Upper lobe of left lung (tissue), 6 donors: ENCODE data around the gene CFAP43. TPM values are rescaled to one million over a fixed set of nuclear protein-coding genes. Genes with fewer than 3 reads are reported as not detected.

Experiments
- ATAC-seq, 2 donors: fragments of 200-7000 bp; cut with Tn5 transposase; one replicate each; pipeline ENCODE4 v1.9.1; 2022; ENCODE audit warnings: mild to moderate bottlenecking in 2 of 2, moderate library complexity in 2 of 2; ENCODE audit not compliant: low FRiP score in 2 of 2
- DNase-seq, 2 donors: peaks; one replicate each; pipeline ENCODE4 v3.0.0-alpha.2; 2019 to 2020
- H3K27ac ChIP-seq, 4 donors: fragments of 200-600 bp; sonication (generic); one replicate each; pipeline ENCODE4 v1.5.1; 2016 to 2019
- H3K27me3 ChIP-seq, 4 donors: fragments of 200-600 bp; sonication (generic); one replicate each; pipeline ENCODE4 v1.5.1; 2017 to 2019
- H3K36me3 ChIP-seq, 4 donors: fragments of 200-600 bp; sonication (generic); one replicate each; pipeline ENCODE4 v1.5.1; 2016 to 2019
- H3K4me1 ChIP-seq, 4 donors: fragments of 200-600 bp; sonication (generic); one replicate each; pipeline ENCODE4 v1.5.1; 2018 to 2019
- H3K4me3 ChIP-seq, 4 donors: fragments of 200-600 bp; sonication (generic); one replicate each; pipeline ENCODE4 v1.5.1; 2017 to 2019; ENCODE audit warnings: mild to moderate bottlenecking in 2 of 4, moderate library complexity in 1 of 4
- H3K9me3 ChIP-seq, 4 donors: fragments of 200-600 bp; sonication (generic); one replicate each; pipeline ENCODE4 v1.5.1; 2018 to 2019
- CTCF ChIP-seq, 6 experiments: fragments of 450-650 bp in 4 of 6; fragments of 200-600 bp in 2 of 6; sonication (generic) in 2 of 6; IDR thresholded peaks; one replicate each; pipeline ENCODE4 v1.5.1; 2016 to 2019; ENCODE audit warnings: antibody characterized with exemption in 6 of 6
- EP300 ChIP-seq, 4 donors: sonication (generic); formaldehyde crosslinking; IDR thresholded peaks; one replicate each; pipeline ENCODE4 v1.5.1; 2017; ENCODE audit warnings: antibody characterized with exemption in 4 of 4, control low read depth in 2 of 4
- POLR2A ChIP-seq, 4 donors: fragments of 450-650 bp; IDR thresholded peaks; one replicate each; pipeline ENCODE4 v1.5.1; 2016 to 2017; ENCODE audit warnings: antibody characterized with exemption in 4 of 4, mild to moderate bottlenecking in 2 of 4
- POLR2AphosphoS5 ChIP-seq, 2 donors: sonication (generic); formaldehyde crosslinking; IDR thresholded peaks; one replicate each; pipeline ENCODE4 v1.5.1; 2017; ENCODE audit warnings: antibody characterized with exemption in 2 of 2
- WGBS, 2 donors: methylation state at CpG; one replicate each; pipeline ENCODE4 v1.1.5; 2017 to 2018; 5-methylcytosine and 5-hydroxymethylcytosine counted together
- total RNA-seq, 6 donors: library from RNA; depleted of rRNA in 4 of 6; stranded (reverse); fragments of >200 nt in 4 of 6; gene quantifications; one replicate each; pipeline versions ENCODE4 v1.1.0 to v1.2.1, GENCODE V29; 2016 to 2021
- donor health status: DM: no; HTN: no; CAD: no; lungs with moderate emphysema.
- donor health status: DM: no; HTN: yes; CAD: no; lungs with severe emphysema.

Gene CFAP43
- total RNA-seq, 6 donors from 2014 or later = 0.69 to 121 (median 10.0) TPM

DNA sequence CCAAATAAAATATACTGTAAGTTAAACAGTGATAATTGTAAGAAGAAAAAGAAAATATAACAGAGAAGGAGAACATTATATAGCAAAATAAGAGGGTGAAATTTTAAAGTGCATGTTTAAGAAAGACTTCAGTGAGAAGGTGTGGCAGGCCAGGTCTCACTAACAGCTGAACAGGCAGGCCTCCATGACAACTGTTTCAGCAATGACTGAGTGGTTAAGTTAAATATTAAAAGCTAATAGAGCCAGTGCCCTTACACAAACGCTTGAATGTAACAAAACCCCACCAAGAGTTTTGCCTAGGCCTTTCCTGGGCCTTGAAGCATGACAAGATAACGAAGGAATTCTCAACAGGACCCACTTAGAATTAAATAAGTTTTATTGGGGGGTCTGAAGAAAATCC lies 32.6 kb downstream of the CFAP43 start:
- DNase-seq (peak in 1 of 2 donors; percentile 25), ATAC-seq (no peak)
- H3K27ac ChIP-seq = no peak overlapping the region
- H3K9me3 ChIP-seq = no peaks in the 10 kb centered on the region
- H3K4me3 ChIP-seq = no peak overlapping the region
- 76 to 87% methylated on average over 2 of the region's 2 CpGs for WGBS, 2 donors
- TF ChIP-seq CTCF (IDR thresholded peaks at IDR 0.05) (no peak), EP300 (IDR thresholded peaks at IDR 0.05) (no peak), POLR2AphosphoS5 (IDR thresholded peaks at IDR 0.05) (no peak), POLR2A (IDR thresholded peaks at IDR 0.05) (no peak)
- H3K27me3 ChIP-seq = no peaks in the 10 kb centered on the region
- H3K36me3 ChIP-seq = no peaks in the 10 kb centered on the region
- peaks cover 0 to 8% (median 0%) of the 10 kb centered on the region in 4 donors for H3K4me1 ChIP-seq

DNA sequence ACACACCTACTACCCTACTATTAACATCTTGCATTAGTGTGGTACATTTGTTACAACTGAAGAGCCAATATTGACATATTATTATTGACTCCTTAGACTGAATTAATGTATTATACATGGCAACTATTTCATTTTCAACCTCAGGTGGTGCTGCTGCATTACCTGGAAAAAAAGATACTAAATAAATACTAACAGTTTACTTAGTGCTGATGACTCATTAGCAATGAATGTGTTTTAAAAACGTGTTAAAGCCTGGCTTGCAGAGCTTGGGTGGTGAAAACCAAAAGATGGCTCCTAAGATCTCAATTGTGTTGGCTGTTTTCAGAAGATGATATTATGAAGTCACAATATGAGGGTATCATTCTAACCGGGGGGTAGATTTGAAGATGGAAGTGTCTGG lies 34.8 kb downstream of the CFAP43 start:
- Histone ChIP-seq H3K4me1 (peaks cover 0 to 8% (median 0%) of the 10 kb centered on the region in 4 donors), H3K36me3 (no peaks in the 10 kb centered on the region), H3K9me3 (no peaks in the 10 kb centered on the region), H3K27ac (no peak overlapping the region), H3K4me3 (no peak overlapping the region), H3K27me3 (no peaks in the 10 kb centered on the region)
- ATAC-seq (no peak), DNase-seq (no peak)
- TF ChIP-seq POLR2A (IDR thresholded peaks at IDR 0.05) (no peak), CTCF (IDR thresholded peaks at IDR 0.05) (peak in 1 of 6 experiments; percentile 4)
- WGBS, 2 donors = 58 to 59% methylated on average over 2 of the region's 2 CpGs

- TF ChIP-seq EP300 (IDR thresholded peaks at IDR 0.05) = no peak
- Histone ChIP-seq H3K27me3 (no peaks in the 10 kb centered on the region), H3K36me3 (no peaks in the 10 kb centered on the region), H3K27ac (no peak overlapping the region), H3K4me1 (peaks cover 0 to 8% (median 0%) of the 10 kb centered on the region in 4 donors), H3K4me3 (no peak overlapping the region), H3K9me3 (no peaks in the 10 kb centered on the region)
- DNase-seq = no peak
- ATAC-seq = no peak
- WGBS, 2 donors = 77 to 89% methylated on average over 2 of the region's 2 CpGs
These were observed 36.5 kb downstream of the CFAP43 start for GRCh38 chr10:104195706-104196105.

DNA sequence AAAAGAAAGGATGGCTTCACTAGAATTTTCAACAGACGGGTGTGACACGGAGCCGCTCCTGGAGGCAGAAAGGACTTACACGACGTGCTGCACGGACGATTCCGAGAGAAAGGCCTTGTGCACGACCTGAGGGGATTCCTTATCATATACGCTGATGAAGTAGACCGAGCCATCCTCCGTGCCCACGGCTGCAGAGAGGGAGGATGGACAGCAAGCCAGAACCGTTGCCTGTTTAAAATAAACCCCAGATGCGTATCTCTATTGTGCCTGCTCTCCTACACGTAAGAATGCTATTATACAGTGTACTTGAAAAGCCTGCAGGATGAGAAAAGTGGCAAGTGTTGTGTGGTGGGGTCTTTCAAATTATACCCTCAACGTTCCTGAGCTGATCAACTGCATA lies 38.4 kb downstream of the CFAP43 start:
- no peak overlapping the region for H3K27ac ChIP-seq
- H3K36me3 ChIP-seq = no peaks in the 10 kb centered on the region
- no peaks in the 10 kb centered on the region for H3K27me3 ChIP-seq
- ATAC-seq (no peak), DNase-seq (peak in 1 of 2 donors; percentile 4)
- peaks cover 0 to 8% (median 0%) of the 10 kb centered on the region in 4 donors for H3K4me1 ChIP-seq
- no peaks in the 10 kb centered on the region for H3K9me3 ChIP-seq
- 78 to 79% methylated on average over 17 of the region's 17 CpGs for WGBS, 2 donors
- TF ChIP-seq POLR2AphosphoS5 (IDR thresholded peaks at IDR 0.05) (no peak), CTCF (IDR thresholded peaks at IDR 0.05) (no peak), POLR2A (IDR thresholded peaks at IDR 0.05) (no peak), EP300 (IDR thresholded peaks at IDR 0.05) (no peak)
- no peak overlapping the region for H3K4me3 ChIP-seq

GRCh38 chr10:104190695-104191094 lies 41.5 kb downstream of the CFAP43 start:
- Histone ChIP-seq H3K4me1 (no peaks in the 10 kb centered on the region), H3K4me3 (no peak overlapping the region), H3K27ac (no peak overlapping the region), H3K36me3 (no peaks in the 10 kb centered on the region), H3K9me3 (no peaks in the 10 kb centered on the region), H3K27me3 (no peaks in the 10 kb centered on the region)
- no peak for TF ChIP-seq EP300 (IDR thresholded peaks at IDR 0.05)
- TF ChIP-seq POLR2A (IDR thresholded peaks at IDR 0.05) = no peak
- no peak for TF ChIP-seq CTCF (IDR thresholded peaks at IDR 0.05)
- no peak for TF ChIP-seq POLR2AphosphoS5 (IDR thresholded peaks at IDR 0.05)
- DNase-seq = no peak
- WGBS, 2 donors = 83 to 91% methylated on average over 5 of the region's 5 CpGs
- ATAC-seq = no peak
